OCI-LY7 (cell line): ENCODE results near the gene ACAN. TPM values are rescaled to one million over a fixed set of nuclear protein-coding genes. Genes with fewer than 3 reads are reported as not detected.

ENCODE experiments used
- BruUV-seq: library from RNA; stranded (reverse); fragments of 400-500 nt; replicated peaks from 2 replicates; lab custom pipeline; 2021; lab: Mats Ljungman, UMichigan
- CTCF ChIA-PET: fragments of 300-600 bp; sonication (Branson Sonifier 250); formaldehyde crosslinking; loops from one replicate; lab custom pipeline; 2022; ENCODE audit warnings: antibody characterized with exemption; ENCODE audit not compliant: unreplicated experiment; lab: Charles Lee
- POLR2A ChIA-PET: fragments of 300-600 bp; sonication (Branson Sonifier 250); formaldehyde crosslinking; loops from one replicate; lab custom pipeline; 2022; ENCODE audit warnings: antibody characterized with exemption; lab: Charles Lee
- DNase-seq: peaks from one replicate; pipeline ENCODE4 v3.0.0-alpha.2; 2015; ENCODE audit warnings: low spot score
- H2AFZ ChIP-seq: fragments of 200-600 bp; sonication (generic), shearing (Covaris generic); 2 replicates; pipeline ENCODE4 v1.6.1; 2014; ENCODE audit warnings: mild to moderate bottlenecking, antibody characterized with exemption, low read length, moderate library complexity
- H3K27ac ChIP-seq: fragments of 200-600 bp; sonication (generic); 2 replicates; pipeline ENCODE4 v1.5.1; 2014; ENCODE audit warnings: mixed run types, low read depth, mild to moderate bottlenecking, moderate library complexity, low read length, inconsistent platforms; ENCODE audit not compliant: poor library complexity, severe bottlenecking
- H3K36me3 ChIP-seq: fragments of 200-600 bp; sonication (generic); 2 replicates; pipeline ENCODE4 v1.6.1; 2014; ENCODE audit warnings: mild to moderate bottlenecking, antibody characterized with exemption, low read length, moderate library complexity, mixed read lengths; ENCODE audit not compliant: insufficient read depth
- H3K4me1 ChIP-seq: fragments of 200-600 bp; sonication (generic); 2 replicates; pipeline ENCODE4 v1.5.1; 2014; ENCODE audit warnings: mild to moderate bottlenecking, low read length; ENCODE audit not compliant: insufficient read depth, poor library complexity, severe bottlenecking
- H3K4me2 ChIP-seq: fragments of 200-600 bp; sonication (generic); 2 replicates; pipeline ENCODE4 v1.6.1; 2014; ENCODE audit warnings: mild to moderate bottlenecking, low read length
- H3K4me3 ChIP-seq: fragments of 200-600 bp; sonication (generic); 2 replicates; pipeline ENCODE4 v1.5.1; 2014; ENCODE audit warnings: mild to moderate bottlenecking, low read depth, low read length; ENCODE audit not compliant: poor library complexity, severe bottlenecking
- H3K79me2 ChIP-seq: fragments of 200-600 bp; sonication (generic); 2 replicates; pipeline ENCODE4 v1.6.1; 2016; ENCODE audit warnings: low read depth, mild to moderate bottlenecking, low read length, moderate library complexity, mixed read lengths; ENCODE audit not compliant: insufficient read depth
- H3K9me2 ChIP-seq: fragments of 200-600 bp; sonication (generic); 2 replicates; pipeline ENCODE4 v1.6.1; 2016; ENCODE audit warnings: mild to moderate bottlenecking, low read length, mixed read lengths; ENCODE audit not compliant: insufficient read depth
- H3K9me3 ChIP-seq: fragments of 200-600 bp; sonication (generic); 2 replicates; pipeline ENCODE4 v1.6.1; 2014; ENCODE audit warnings: mild to moderate bottlenecking, mixed run types, low read length, mixed read lengths
- H4K20me1 ChIP-seq: fragments of 200-600 bp; sonication (generic); 2 replicates; pipeline ENCODE4 v1.6.1; 2014; ENCODE audit warnings: mild to moderate bottlenecking, antibody characterized with exemption, low read length, moderate library complexity, mixed read lengths; ENCODE audit not compliant: insufficient read depth
- EZH2phosphoT487 ChIP-seq: fragments of 200-600 bp; sonication (generic); IDR thresholded peaks from 2 replicates; pipeline ENCODE4 v1.6.1; 2018; ENCODE audit warnings: low read depth, borderline replicate concordance, mild to moderate bottlenecking, mixed run types, antibody characterized with exemption, low read length, moderate library complexity, mixed read lengths
- intact Hi-C: fragments of 100-400 bp; cut with micrococcal nuclease; formaldehyde crosslinking; loops from one replicate; pipeline ENCODE4 v1.10.0; 2022; ENCODE audit not compliant: unreplicated experiment
- total RNA-seq, 2 experiments: library from RNA; depleted of rRNA in 1 of 2; stranded (reverse); fragments of >200 nt in 1 of 2; shearing (Covaris generic) in 1 of 2; gene quantifications; 2 replicates each; pipeline ENCODE4 v1.2.3, GENCODE V29; 2014 to 2022
- TF ChIP-seq, protein P1 (sequence below): fragments of 200-600 bp; sonication (generic); conservative IDR thresholded peaks from 2 replicates; pipeline ENCODE4 v1.5.1; 2014; ENCODE audit warnings: mild to moderate bottlenecking, antibody characterized with exemption, low read length, moderate library complexity, mixed read lengths

The ACAN gene
- total RNA-seq, 2 experiments from 2014 or later: not detected

DNA sequence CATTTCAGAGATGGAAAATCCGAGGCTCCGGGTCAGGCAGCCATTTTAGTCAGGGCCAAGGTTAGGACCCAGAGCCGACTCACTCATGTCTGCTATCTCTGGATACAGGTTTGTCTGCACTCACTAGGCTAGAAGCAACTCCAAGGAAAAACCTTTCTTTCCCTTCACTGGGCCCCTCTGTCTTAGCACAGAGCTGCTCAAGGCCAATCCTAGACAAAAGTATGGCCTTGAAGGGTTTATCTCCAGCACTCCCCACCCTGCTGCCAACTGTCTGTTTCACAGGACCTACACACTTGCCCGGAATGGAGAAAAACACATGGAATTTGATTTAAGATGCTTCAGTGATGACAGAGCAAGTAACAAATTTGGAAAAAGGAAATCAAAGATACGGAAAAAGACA is 25.6 kb downstream of the ACAN start:
- CTCF ChIA-PET: no interaction called here
- Histone ChIP-seq H3K79me2 (no peaks in the 10 kb centered on the region), H3K36me3 (no peaks in the 10 kb centered on the region), H3K27ac (no peak overlapping the region), H3K4me2 (no peak overlapping the region), H3K9me3 (no peaks in the 10 kb centered on the region), H3K9me2 (no peaks in the 10 kb centered on the region), H3K4me3 (no peak overlapping the region), H4K20me1 (no peaks in the 10 kb centered on the region), H2AFZ (no peak overlapping the region), H3K4me1 (no peaks in the 10 kb centered on the region)
- BruUV-seq: no TSS peak
- no peak for DNase-seq
- POLR2A ChIA-PET: no interaction called here
- intact Hi-C loops: no loop called here
- no peak for TF ChIP-seq EZH2phosphoT487
- TF ChIP-seq, protein P1, sequence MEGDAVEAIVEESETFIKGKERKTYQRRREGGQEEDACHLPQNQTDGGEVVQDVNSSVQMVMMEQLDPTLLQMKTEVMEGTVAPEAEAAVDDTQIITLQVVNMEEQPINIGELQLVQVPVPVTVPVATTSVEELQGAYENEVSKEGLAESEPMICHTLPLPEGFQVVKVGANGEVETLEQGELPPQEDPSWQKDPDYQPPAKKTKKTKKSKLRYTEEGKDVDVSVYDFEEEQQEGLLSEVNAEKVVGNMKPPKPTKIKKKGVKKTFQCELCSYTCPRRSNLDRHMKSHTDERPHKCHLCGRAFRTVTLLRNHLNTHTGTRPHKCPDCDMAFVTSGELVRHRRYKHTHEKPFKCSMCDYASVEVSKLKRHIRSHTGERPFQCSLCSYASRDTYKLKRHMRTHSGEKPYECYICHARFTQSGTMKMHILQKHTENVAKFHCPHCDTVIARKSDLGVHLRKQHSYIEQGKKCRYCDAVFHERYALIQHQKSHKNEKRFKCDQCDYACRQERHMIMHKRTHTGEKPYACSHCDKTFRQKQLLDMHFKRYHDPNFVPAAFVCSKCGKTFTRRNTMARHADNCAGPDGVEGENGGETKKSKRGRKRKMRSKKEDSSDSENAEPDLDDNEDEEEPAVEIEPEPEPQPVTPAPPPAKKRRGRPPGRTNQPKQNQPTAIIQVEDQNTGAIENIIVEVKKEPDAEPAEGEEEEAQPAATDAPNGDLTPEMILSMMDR: no peak

DNA sequence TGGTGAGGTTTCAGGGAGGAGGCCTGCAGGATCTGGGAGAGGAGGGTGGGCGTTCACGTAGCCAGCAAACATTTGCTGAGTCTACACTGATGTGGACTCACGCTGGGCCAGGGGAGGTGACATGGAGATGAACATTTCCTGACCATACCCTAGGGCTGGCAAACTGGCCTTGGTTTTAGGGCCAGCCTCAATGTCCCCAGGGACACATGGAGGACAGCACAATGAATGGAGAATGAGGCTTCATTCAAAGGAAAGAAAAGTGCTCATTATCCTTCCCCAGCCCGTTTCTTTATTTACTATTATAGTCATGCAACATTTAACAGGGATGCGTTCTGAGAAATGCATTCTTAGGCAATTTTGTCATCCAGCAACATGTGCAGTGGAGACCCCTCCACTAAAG is 26.8 kb downstream of the ACAN start:
- TF ChIP-seq, protein P1: no peak
- no peak for TF ChIP-seq EZH2phosphoT487
- Histone ChIP-seq H3K4me2 (no peak overlapping the region), H2AFZ (no peak overlapping the region), H3K36me3 (no peaks in the 10 kb centered on the region), H3K4me3 (no peak overlapping the region), H4K20me1 (no peaks in the 10 kb centered on the region), H3K79me2 (no peaks in the 10 kb centered on the region), H3K9me3 (no peaks in the 10 kb centered on the region), H3K27ac (no peak overlapping the region), H3K4me1 (no peaks in the 10 kb centered on the region), H3K9me2 (no peaks in the 10 kb centered on the region)
- ChIA-PET CTCF (no interaction called here), POLR2A (no interaction called here)
- intact Hi-C loops: loop anchor here (5.0 kb wide), 1 partner anchor 208 kb away; the partner anchor contains the start of gene AEN
- no peak for DNase-seq
- BruUV-seq: no TSS peak

DNA sequence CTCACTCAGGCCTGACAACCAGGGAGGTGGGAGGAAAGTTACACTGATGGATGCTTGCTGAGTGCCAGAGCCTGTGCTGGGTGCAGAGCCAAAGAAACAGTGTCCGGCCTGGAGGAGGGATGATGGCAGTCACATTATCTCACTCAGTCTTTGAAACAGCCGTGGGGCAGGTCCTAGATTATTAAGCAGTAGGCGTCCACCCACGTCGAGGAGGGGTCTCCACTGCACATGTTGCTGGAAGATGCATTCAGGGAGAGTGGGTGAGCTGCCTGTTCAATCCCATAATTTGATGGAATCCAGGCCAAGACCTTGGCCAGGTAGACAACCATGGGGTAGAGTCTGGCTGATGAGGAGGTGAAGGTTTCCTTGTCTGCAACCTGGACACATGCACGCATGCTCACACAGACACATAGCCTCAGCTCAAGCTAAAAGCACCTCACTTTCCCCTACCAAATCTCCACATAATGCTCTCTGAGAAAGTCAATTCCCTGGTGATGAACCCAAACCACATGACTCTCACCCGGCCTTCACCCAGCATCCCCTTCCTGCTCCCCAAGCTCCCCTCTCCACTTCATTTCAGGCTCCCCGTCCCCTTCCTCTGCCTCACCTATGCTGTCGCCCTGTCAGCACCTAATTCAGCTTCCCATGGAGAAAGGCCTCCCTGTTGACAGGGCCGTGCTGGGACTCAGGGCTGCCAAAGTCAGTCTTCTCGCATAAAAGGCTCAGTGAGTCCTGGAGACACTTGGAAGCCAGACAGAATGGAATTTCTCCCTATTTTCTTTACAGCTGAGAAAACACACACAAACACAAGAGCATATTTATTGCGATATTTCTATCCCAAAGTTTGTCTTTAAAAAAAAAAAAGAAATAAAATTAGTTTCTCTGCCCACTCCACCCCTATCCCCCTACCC is 29.8 kb downstream of the ACAN start:
- H3K4me1 ChIP-seq: no peaks in the 10 kb centered on the region
- ChIA-PET CTCF (no interaction called here), POLR2A (interaction anchor here (0.6 kb wide), 2 partner anchors 98 to 304 kb away, joined by 3 read pairs; no protein-coding TSS in a partner anchor)
- no peak for DNase-seq
- intact Hi-C loops: loop anchor here (5.0 kb wide), 1 partner anchor 211 kb away; the partner anchor contains the start of gene AEN
- H3K9me2 ChIP-seq: no peaks in the 10 kb centered on the region
- no peak overlapping the region for H3K27ac ChIP-seq
- TF ChIP-seq, protein P1: no peak
- TF ChIP-seq EZH2phosphoT487: no peak
- no peak overlapping the region for H3K4me2 ChIP-seq
- H4K20me1 ChIP-seq: no peaks in the 10 kb centered on the region
- no peak overlapping the region for H3K4me3 ChIP-seq
- no peak overlapping the region for H2AFZ ChIP-seq
- BruUV-seq: no TSS peak
- no peaks in the 10 kb centered on the region for H3K36me3 ChIP-seq
- H3K79me2 ChIP-seq: no peaks in the 10 kb centered on the region
- no peaks in the 10 kb centered on the region for H3K9me3 ChIP-seq
